Activated CD4-positive, alpha-beta T cell treated with anti-CD3 and anti-CD28 coated beads for 36 hours (primary cell): Measurements from ENCODE around the gene ABCG4. TPM values are rescaled to one million over a fixed set of nuclear protein-coding genes. Genes with fewer than 3 reads are reported as not detected.

ENCODE experiments used
- ATAC-seq: fragments of 200-7000 bp; cut with Tn5 transposase; one replicate; pipeline ENCODE4 v1.10.0; 2021; ENCODE audit warnings: mild to moderate bottlenecking, moderate library complexity
- CTCF ChIA-PET: fragments of 350-600 bp; sonication (Branson Sonifier 250); formaldehyde crosslinking; loops from one replicate; lab custom pipeline; 2021; ENCODE audit warnings: antibody characterized with exemption; lab: Charles Lee
- POLR2A ChIA-PET: fragments of 350-600 bp; sonication (Branson Sonifier 250); formaldehyde crosslinking; loops from one replicate; lab custom pipeline; 2021; ENCODE audit warnings: antibody characterized with exemption, inconsistent platforms; lab: Charles Lee
- DNase-seq: peaks from one replicate; pipeline ENCODE4 v3.0.0-alpha.2; 2020
- H3K27ac Mint-ChIP-seq: one replicate; pipeline ENCODE4 v1.8.0; 2021; ENCODE audit warnings: mixed read lengths
- H3K27me3 Mint-ChIP-seq: one replicate; pipeline ENCODE4 v1.8.0; 2021; ENCODE audit warnings: mixed read lengths
- H3K36me3 Mint-ChIP-seq: one replicate; pipeline ENCODE4 v1.8.0; 2021; ENCODE audit warnings: low read depth, mixed read lengths
- H3K4me1 Mint-ChIP-seq: one replicate; pipeline ENCODE4 v1.8.0; 2021; ENCODE audit warnings: mixed read lengths
- H3K4me3 Mint-ChIP-seq: one replicate; pipeline ENCODE4 v1.8.0; 2021; ENCODE audit warnings: mild to moderate bottlenecking, moderate library complexity, mixed read lengths
- H3K9me3 Mint-ChIP-seq: one replicate; pipeline ENCODE4 v1.8.0; 2021; ENCODE audit warnings: low read depth, mixed read lengths
- intact Hi-C, 2 experiments: fragments of 100-400 bp; cut with DNase I in 1 of 2; cut with micrococcal nuclease in 1 of 2; formaldehyde crosslinking; loops; one replicate each; pipeline versions ENCODE4 v1.14.2 to v1.15.1; 2022 to 2024; cut with DNase I, micrococcal nuclease
- total RNA-seq, 2 experiments: library from RNA; stranded (reverse); gene quantifications; one replicate each; pipeline ENCODE4 v1.2.3, GENCODE V29; 2021

ABCG4 gene
- total RNA-seq, 2 experiments from 2014 or later: not detected

DNA sequence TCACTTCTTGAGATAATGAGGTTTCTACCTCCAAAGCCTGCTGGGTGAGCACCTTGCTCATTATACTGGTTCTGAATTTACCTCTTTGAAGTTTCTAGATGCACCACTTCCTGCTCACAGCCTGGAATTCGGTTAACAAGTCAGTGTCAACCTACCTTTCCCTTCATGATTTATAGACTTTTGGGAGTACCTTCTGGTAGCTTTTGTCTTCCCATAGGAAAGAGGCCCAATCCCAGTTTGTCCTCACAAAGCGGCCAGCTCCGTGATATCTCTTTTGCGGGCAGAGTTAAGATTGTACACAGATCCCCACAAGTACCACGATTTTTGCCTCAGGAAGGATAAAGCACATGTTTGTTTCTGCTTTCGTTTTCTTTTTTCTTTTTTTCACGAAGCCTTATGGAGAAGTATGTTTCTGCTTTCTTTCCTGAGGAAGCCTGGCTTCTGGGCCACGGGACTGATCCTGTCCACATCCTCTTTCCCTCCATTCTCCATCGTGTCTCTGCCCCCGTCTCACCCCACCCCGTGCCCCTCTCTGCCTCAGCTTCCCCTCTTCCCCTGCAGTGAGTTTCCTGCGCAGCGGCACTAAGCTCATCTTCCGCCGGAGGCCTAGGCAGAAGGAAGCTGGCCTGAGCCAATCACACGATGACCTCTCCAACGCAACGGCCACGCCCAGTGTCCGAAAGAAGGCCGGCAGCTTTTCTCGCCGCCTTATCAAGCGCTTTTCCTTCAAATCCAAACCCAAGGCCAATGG, 33.2 kb upstream of the ABCG4 start:
- POLR2A ChIA-PET: interaction anchor here (1.0 to 1.2 kb wide), 2 partner anchors 20 to 21 kb away, joined by 3 read pairs; a partner anchor contains a TSS
- intact Hi-C loops: no loop called here
- ATAC-seq: peak; percentile 84
- Mint-ChIP-seq H3K4me3 (peak overlapping the region; percentile 59), H3K27ac (peak overlapping the region; percentile 95), H3K36me3 (peaks cover 45% of the 10 kb centered on the region), H3K27me3 (no peaks in the 10 kb centered on the region), H3K4me1 (peaks cover 27% of the 10 kb centered on the region), H3K9me3 (no peaks in the 10 kb centered on the region)
- peak; percentile 35 for DNase-seq
- CTCF ChIA-PET: interaction anchor here (0.8 to 1.4 kb wide), 6 partner anchors 9 to 208 kb away, joined by 3 to 5 read pairs (median 4); partner anchors contain the start of genes ABCG4 and C2CD2L

DNA sequence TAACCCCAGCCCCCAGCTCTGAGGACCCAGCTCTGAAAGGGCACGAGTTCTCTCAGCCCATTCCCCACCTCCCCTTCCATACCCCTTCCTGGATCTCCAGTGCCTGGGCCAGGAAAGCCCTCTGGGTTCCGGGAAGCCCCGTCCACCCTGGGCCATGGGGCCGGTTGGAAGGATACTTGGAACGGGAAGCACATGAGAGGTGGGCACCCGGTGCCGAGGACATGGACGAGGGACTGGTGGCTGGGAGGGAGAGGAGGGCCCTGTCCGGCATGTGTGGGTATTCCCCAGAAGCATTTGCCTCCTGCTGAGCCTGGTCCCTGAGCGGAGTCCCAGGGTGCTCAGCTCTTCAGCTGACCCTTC, 32.6 kb upstream of the ABCG4 start:
- no peaks in the 10 kb centered on the region for H3K27me3 Mint-ChIP-seq
- peaks cover 44% of the 10 kb centered on the region for H3K36me3 Mint-ChIP-seq
- ATAC-seq (no peak), DNase-seq (no peak)
- H3K4me3 Mint-ChIP-seq: peak overlapping the region; percentile 59
- POLR2A ChIA-PET: interaction anchor here (1.0 to 1.2 kb wide), 2 partner anchors 21 to 22 kb away, joined by 3 read pairs; a partner anchor contains a TSS
- peaks cover 31% of the 10 kb centered on the region for H3K4me1 Mint-ChIP-seq
- CTCF ChIA-PET: interaction anchor here (0.8 to 1.4 kb wide), 5 partner anchors 9 to 208 kb away, joined by 3 to 5 read pairs (median 4); partner anchors contain the start of genes ABCG4 and C2CD2L
- H3K27ac Mint-ChIP-seq: peak overlapping the region; percentile 95
- no peaks in the 10 kb centered on the region for H3K9me3 Mint-ChIP-seq
- intact Hi-C loops: no loop called here

DNA sequence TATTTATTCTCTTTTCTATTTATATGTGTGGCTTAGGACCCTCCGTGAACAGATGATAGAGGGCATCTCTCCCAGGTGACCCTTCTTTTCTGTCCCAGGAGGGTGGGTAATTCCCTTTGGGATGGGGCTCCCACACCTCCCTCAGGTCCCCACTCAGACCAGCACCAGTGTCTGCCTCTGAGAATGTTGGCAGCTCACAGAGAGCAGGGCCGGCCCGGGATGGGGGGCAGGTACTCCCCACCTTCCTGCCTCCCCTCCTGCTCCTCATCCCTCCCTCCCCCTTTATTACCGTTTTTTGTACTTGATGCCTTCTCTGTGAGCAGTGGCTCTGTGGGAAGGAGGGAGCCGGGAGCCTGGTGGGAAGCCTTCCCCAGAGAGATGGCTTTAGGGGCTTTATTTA, 32.3 kb upstream of the ABCG4 start:
- H3K36me3 Mint-ChIP-seq: peaks cover 41% of the 10 kb centered on the region
- peak overlapping the region; percentile 71 for H3K27ac Mint-ChIP-seq
- ChIA-PET POLR2A (interaction anchor here (1.0 kb wide), 1 partner anchor 21 kb away, joined by 3 read pairs; a partner anchor contains a TSS), CTCF (interaction anchor here (1.0 to 1.4 kb wide), 2 partner anchors 10 to 207 kb away, joined by 4 read pairs; partner anchors contain the start of gene C2CD2L)
- H3K4me1 Mint-ChIP-seq: peaks cover 31% of the 10 kb centered on the region
- H3K9me3 Mint-ChIP-seq: no peaks in the 10 kb centered on the region
- ATAC-seq: no peak
- H3K4me3 Mint-ChIP-seq: no peak overlapping the region
- intact Hi-C loops: no loop called here
- no peak for DNase-seq
- no peaks in the 10 kb centered on the region for H3K27me3 Mint-ChIP-seq

DNA sequence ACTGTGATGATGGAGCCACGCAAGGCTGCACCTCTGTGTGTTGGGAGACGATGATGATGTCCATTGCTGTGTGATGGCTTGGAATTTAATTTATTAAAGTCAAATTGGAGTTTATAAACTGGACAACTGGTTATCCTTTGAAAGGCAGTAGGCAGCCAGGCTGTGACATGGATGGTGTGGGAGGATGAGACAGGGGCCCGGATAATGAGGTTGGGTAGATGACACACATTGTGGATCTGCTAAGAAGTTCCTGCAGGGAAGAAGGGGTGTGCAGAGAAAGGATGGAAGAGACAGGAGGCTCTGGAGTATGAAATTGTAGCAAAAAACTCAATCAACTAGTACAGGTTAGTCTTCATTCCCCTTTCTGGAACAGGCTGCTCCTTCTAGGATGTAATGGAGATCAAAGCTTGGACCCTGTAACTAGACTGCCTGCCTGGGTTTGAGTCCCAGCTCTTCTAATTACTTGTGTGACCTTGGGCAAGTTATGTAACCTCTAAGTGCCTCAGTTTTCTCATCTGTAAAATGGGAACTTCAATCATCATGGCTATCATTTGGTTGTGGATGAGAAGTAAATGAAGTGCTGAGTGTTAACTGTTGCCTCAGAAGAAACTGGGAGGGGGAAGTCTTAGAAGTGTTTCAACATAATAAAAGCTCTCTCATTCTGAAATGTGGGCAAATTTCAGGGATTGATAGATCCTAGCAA, 31.7 kb upstream of the ABCG4 start:
- ATAC-seq (no peak), DNase-seq (no peak)
- Mint-ChIP-seq H3K9me3 (no peaks in the 10 kb centered on the region), H3K4me3 (no peak overlapping the region), H3K36me3 (peaks cover 37% of the 10 kb centered on the region), H3K27me3 (no peaks in the 10 kb centered on the region), H3K27ac (peak overlapping the region; percentile 10), H3K4me1 (peaks cover 34% of the 10 kb centered on the region)
- ChIA-PET CTCF (interaction anchor here (1.4 kb wide), 1 partner anchor 207 kb away, joined by 4 read pairs; no protein-coding TSS in a partner anchor), POLR2A (no interaction called here)
- intact Hi-C loops: no loop called here

DNA sequence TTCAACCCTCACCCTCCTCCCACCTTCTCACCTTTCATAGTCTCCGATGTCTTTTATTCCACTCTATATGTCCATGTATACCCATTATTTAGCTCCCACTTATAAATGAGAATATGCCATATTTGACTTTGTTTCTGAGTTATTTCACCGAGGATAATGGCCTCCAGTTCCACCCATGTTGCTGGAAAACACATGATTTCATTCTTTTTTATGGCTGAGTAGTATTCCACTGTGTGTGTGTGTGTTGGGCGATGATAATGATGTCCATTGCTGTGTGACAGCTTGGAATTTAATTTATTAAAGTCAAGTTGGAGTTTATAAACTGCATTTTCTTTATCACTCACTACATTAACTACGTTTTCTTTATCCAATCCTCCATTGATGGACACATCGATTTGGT, 30.6 kb upstream of the ABCG4 start:
- peaks cover 43% of the 10 kb centered on the region for H3K4me1 Mint-ChIP-seq
- POLR2A ChIA-PET: no interaction called here
- peaks cover 38% of the 10 kb centered on the region for H3K36me3 Mint-ChIP-seq
- no peak overlapping the region for H3K27ac Mint-ChIP-seq
- no peaks in the 10 kb centered on the region for H3K27me3 Mint-ChIP-seq
- no peaks in the 10 kb centered on the region for H3K9me3 Mint-ChIP-seq
- no peak for DNase-seq
- ATAC-seq: no peak
- CTCF ChIA-PET: interaction anchor here (1.0 kb wide), 1 partner anchor 88 kb away, joined by 4 read pairs; the partner anchor contains the start of gene SLC37A4
- intact Hi-C loops: no loop called here
- no peak overlapping the region for H3K4me3 Mint-ChIP-seq

DNA sequence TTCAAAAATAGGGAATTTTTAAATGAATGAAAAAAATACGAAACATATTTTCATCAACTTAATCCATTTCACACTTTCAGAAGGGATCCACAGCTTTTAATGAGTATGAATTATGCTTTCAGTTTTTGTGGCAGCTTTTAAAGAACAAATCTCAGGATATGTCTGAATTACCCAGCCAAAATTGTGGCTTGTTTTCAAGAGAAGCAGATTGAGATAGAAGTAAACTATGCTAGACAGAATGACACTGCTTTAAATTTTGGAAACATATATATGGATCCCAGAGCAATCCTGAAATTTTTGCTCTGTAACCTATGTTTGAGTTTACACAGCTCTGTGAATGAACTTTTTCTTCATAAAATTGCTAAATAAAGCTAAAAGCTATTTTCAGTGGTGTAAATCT, 29.9 kb upstream of the ABCG4 start:
- peaks cover 41% of the 10 kb centered on the region for H3K4me1 Mint-ChIP-seq
- ChIA-PET POLR2A (interaction anchor here (0.8 kb wide), 1 partner anchor 52 kb away, joined by 3 read pairs; the partner anchor contains the start of gene VPS11), CTCF (interaction anchor here (0.9 to 1.0 kb wide), 2 partner anchors 48 to 89 kb away, joined by 3 to 4 read pairs; partner anchors contain the start of gene SLC37A4)
- H3K36me3 Mint-ChIP-seq: peaks cover 39% of the 10 kb centered on the region
- no peak for ATAC-seq
- H3K9me3 Mint-ChIP-seq: no peaks in the 10 kb centered on the region
- no peak overlapping the region for H3K4me3 Mint-ChIP-seq
- no peak overlapping the region for H3K27ac Mint-ChIP-seq
- intact Hi-C loops: no loop called here
- H3K27me3 Mint-ChIP-seq: no peaks in the 10 kb centered on the region
- DNase-seq: no peak

DNA sequence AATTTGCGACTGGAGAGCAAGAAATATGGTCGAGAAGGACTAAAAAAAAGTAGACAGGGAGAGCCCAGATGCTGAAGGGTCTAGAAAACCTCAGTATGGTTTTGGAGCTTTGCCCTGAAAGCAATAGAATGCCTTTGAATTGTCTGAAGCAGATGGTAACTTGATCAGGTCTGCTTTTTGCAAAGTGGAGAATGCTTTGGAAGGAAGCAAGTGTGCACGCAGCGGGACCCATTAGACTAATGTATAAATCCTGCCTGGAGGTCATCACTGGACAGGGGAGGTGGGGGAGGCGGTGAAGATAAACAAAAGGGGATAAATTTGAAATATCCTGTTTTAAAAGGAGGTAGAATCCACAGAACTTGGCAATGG, 28.2 kb upstream of the ABCG4 start:
- CTCF ChIA-PET: interaction anchor here (0.8 to 1.5 kb wide), 4 partner anchors 14 to 152 kb away, joined by 3 to 6 read pairs (median 4); partner anchors contain the start of gene C2CD2L
- Mint-ChIP-seq H3K9me3 (no peaks in the 10 kb centered on the region), H3K36me3 (peaks cover 34% of the 10 kb centered on the region), H3K27ac (peak overlapping the region; percentile 91), H3K4me3 (peak overlapping the region; percentile 94), H3K27me3 (no peaks in the 10 kb centered on the region), H3K4me1 (peaks cover 30% of the 10 kb centered on the region)
- intact Hi-C loops: loop anchor here (1.0 to 5.0 kb wide), 16 partner anchors 13 to 214 kb away; partner anchors contain the start of genes C2CD2L (in 2 of the 2), CBL (in 2 of the 2), HYOU1 (in 2 of the 2) and NLRX1 (in 2 of the 2)
- DNase-seq (no peak), ATAC-seq (no peak)
- POLR2A ChIA-PET: interaction anchor here (1.4 to 1.8 kb wide), 3 partner anchors 13 to 35 kb away, joined by 4 to 12 read pairs (median 10); partner anchors contain the start of genes C2CD2L and DPAGT1

DNA sequence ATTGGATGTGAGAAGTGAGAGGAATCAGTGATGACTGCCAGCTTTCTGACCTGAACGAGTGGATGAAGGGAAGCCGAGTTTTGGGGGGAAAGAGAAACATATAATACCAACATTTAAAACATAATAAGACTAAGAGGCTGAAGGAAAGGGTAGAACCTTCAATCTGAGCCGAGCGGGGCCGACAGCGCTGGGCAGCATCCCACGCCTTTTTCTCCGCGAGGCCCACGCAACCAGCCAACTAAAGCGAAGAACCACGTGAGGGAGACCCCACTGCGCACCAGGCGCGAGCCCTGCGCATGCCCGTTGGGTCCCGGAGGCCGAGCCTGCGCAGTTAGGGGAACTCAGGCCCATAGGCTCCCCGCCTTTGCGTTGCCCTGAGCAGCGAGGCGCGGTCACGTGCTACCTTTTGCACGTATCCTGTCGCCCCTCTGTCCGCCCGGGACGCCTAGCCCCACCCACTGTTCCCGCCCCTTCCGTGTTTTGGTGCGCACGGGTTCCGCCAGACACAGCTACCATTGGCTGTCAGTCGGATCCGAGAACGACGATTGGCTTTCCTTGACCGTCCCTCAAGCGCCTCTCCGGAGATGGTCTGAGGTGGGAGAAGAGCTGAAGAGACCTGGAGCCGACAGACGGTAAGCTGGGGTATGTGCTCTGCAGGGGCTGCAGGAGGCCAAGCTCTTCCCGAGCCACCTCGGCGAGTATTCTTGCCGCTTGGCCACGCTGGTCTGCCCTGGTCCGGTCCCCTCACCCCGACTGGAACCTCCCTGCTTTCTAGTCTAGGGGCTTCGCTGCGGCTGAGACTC, 27.6 kb upstream of the ABCG4 start, which contains the start of gene HINFP:
TSS of gene HINFP (plus strand) at position 573 of the 803 bp plus-strand sequence. CDS start 5,365 bp downstream, outside the sequence.
- H3K36me3 Mint-ChIP-seq: peaks cover 28% of the 10 kb centered on the region
- H3K9me3 Mint-ChIP-seq: no peaks in the 10 kb centered on the region
- POLR2A ChIA-PET: interaction anchor here (0.5 to 1.8 kb wide), 10 partner anchors 9 to 76 kb away, joined by 3 to 12 read pairs (median 4); partner anchors contain the start of genes C2CD2L, DPAGT1 and HMBS
- H3K4me3 Mint-ChIP-seq: peak within 1 kb of the TSS; percentile 94
- peaks cover 25% of the 10 kb centered on the region for H3K4me1 Mint-ChIP-seq
- intact Hi-C loops: loop anchor here (1.0 to 5.0 kb wide), 16 partner anchors 14 to 213 kb away; partner anchors contain the start of genes C2CD2L (in 2 of the 2), CBL (in 2 of the 2), HYOU1 (in 2 of the 2) and NLRX1 (in 2 of the 2)
- CTCF ChIA-PET: interaction anchor here (0.8 to 1.5 kb wide), 6 partner anchors 14 to 152 kb away, joined by 3 to 9 read pairs (median 4); partner anchors contain the start of genes C2CD2L, CBL and DPAGT1
- ATAC-seq (peak; percentile 98), DNase-seq (peak; percentile 100)
- H3K27me3 Mint-ChIP-seq: no peaks in the 10 kb centered on the region
- peak within 1 kb of the TSS; percentile 91 for H3K27ac Mint-ChIP-seq

DNA sequence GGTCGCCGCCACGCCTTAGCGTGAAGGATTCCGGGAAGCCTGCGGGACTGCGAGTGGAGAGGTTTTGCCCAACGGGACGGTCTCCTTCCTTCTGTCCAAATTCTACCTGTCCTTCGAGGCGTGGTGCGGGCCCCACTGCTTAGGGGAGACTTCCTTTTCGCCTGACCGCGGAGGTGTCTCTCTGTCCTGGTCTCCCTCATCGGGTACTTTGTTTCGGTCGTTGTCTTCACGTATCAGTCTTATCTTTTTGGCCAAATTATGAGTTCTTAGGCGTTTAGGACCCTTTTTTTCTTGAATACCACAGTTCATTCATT, 27.1 kb upstream of the ABCG4 start:
- H3K4me1 Mint-ChIP-seq: peaks cover 28% of the 10 kb centered on the region
- no peaks in the 10 kb centered on the region for H3K27me3 Mint-ChIP-seq
- H3K36me3 Mint-ChIP-seq: peaks cover 26% of the 10 kb centered on the region
- POLR2A ChIA-PET: interaction anchor here (0.5 to 1.8 kb wide), 10 partner anchors 9 to 181 kb away, joined by 3 to 12 read pairs (median 4); partner anchors contain the start of genes C2CD2L, DPAGT1 and HMBS
- DNase-seq (no peak), ATAC-seq (peak; percentile 0)
- H3K4me3 Mint-ChIP-seq: peak overlapping the region; percentile 94
- CTCF ChIA-PET: interaction anchor here (0.8 to 1.5 kb wide), 4 partner anchors 19 to 84 kb away, joined by 3 to 9 read pairs (median 4); partner anchors contain the start of genes CBL and DPAGT1
- intact Hi-C loops: loop anchor here (1.0 to 5.0 kb wide), 16 partner anchors 14 to 213 kb away; partner anchors contain the start of genes C2CD2L (in 2 of the 2), CBL (in 2 of the 2), HYOU1 (in 2 of the 2) and NLRX1 (in 2 of the 2)
- peak overlapping the region; percentile 87 for H3K27ac Mint-ChIP-seq
- no peaks in the 10 kb centered on the region for H3K9me3 Mint-ChIP-seq

DNA sequence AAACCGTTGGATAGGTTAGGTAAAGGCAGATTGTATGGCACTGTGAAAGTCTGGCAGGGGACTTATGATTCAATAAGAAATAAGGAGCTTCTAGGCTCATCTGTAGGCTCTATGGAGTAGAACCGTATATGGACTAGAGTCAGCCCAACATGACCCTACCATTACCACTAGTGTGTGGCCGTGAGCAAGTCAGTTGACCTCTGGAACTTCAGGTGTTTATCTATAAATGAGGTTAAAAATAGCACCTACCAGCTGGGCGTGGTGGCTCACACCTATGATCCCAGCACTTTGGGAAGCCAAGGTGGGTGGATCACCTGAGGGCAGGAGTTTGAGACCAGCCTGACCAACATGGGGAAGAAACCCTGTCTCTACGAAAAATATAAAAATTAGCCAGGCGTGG, 23.0 kb upstream of the ABCG4 start:
- H3K36me3 Mint-ChIP-seq: peaks cover 27% of the 10 kb centered on the region
- ChIA-PET CTCF (interaction anchor here (0.6 to 0.7 kb wide), 2 partner anchors 15 to 603 kb away, joined by 3 read pairs; partner anchors contain the start of gene NECTIN1), POLR2A (no interaction called here)
- H3K27me3 Mint-ChIP-seq: no peaks in the 10 kb centered on the region
- ATAC-seq (no peak), DNase-seq (no peak)
- no peaks in the 10 kb centered on the region for H3K9me3 Mint-ChIP-seq
- peaks cover 28% of the 10 kb centered on the region for H3K4me1 Mint-ChIP-seq
- intact Hi-C loops: loop anchor here in 1 of 2 experiments (5.0 kb wide), 2 partner anchors 71 to 156 kb away; no protein-coding TSS in a partner anchor
- H3K4me3 Mint-ChIP-seq: no peak overlapping the region
- H3K27ac Mint-ChIP-seq: no peak overlapping the region
